GM21717 (cell line): ENCODE results near the gene LAMA2.

ENCODE experiments used
- ATAC-seq: cut with Tn5 transposase; IDR thresholded peaks from one replicate; pipeline ENCODE4 v1.9.1; 2021; ENCODE audit warnings: mild to moderate bottlenecking, moderate library complexity; ENCODE audit not compliant: unreplicated experiment

Gene LAMA2

DNA sequence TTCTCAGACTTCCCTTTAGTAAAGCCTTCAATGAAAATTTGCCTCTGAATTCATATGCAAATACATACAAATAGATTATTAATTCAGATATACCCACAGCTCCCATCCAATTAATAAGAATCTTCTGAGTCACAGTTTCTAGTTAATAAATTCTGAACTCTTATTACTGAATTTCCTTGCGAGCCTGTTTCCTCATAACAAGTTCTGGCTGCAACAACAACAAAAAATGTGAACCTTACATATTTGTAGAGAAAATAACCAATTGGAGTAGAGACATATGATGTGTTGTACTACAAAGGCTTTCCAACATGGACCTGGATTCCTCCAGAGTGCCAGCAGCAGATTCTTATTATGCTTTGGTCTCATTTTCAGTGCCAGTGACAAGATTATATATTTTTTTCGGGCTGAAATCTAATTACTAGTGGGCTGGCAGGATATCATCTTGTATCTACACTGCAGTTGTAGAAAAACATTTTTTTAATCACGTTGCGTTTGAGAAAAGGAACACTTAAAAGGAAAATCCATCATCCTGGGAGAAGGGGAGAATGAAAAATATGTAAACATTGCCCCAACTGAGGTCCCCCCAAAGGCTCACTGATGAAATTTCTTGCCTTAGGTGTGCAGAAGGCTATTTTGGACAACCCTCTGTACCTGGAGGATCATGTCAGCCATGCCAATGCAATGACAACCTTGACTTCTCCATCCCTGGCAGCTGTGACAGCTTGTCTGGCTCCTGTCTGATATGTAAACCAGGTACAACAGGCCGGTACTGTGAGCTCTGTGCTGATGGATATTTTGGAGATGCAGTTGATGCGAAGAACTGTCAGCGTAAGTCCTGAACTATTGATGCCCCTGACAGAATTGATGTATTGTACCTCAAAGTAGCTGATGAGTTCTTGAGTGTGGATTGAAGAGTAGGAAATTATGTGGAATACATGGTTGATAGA, 404.6 kb downstream of the LAMA2 start:
- ATAC-seq = no peak

DNA sequence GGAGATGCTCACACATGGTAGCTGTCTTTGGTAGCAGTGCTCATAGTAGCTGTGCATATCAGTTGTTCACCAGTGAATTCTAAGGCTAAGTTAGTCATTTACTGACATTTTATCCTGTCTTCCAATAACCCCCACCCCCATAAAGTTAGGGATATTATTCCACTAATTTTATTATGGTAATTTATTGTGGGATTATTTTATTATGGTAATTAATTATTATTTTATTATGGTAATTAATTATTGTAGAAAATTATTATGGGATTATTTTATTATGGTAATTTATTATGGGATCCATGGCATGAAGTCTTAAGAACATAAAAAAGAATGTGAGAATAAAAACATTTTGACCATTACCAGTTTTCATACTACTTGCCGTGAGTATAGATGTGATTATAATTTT, 406.5 kb downstream of the LAMA2 start:
- no peak for ATAC-seq

GRCh38 chr6:129292836-129293235, 409.9 kb downstream of the LAMA2 start:
- ATAC-seq = no peak

DNA sequence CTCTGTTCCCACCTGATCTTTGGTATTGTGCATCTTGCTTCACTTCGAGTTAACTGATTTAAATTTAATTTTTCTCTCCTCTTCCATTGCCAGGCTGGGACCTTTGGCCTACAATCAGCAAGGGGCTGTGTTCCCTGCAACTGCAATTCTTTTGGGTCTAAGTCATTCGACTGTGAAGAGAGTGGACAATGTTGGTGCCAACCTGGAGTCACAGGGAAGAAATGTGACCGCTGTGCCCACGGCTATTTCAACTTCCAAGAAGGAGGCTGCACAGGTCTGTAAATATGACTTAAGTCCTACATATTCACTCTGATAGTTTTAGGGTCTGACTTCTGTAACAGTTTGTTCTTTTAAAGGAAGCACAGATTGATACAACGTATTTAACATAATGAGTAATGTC, 414.7 kb downstream of the LAMA2 start:
- no peak for ATAC-seq

- ATAC-seq = no peak
Observed at GRCh38 chr6:129302671-129303070, 419.7 kb downstream of the LAMA2 start.

GRCh38 chr6:129306826-129307225, 423.9 kb downstream of the LAMA2 start:
- ATAC-seq = no peak

GRCh38 chr6:129307845-129308244, 424.9 kb downstream of the LAMA2 start:
- ATAC-seq = no peak

DNA sequence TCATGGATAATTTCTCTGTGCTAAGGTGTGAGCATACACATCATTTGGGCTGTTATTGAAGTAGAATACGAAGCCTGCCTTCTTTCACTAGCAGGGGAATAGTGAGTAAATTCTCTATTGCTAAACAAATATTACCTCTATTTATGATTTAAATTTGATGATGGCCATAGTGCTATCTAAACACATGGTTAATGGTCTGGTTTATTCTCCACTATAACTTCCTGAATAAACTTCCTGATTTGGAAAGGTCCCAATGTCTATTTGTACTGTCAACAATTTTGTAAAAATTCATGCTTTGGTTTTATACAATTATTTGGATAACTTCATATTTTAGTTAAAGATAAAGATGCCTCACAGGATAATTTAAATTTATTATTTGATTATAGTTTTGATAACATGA, 426.2 kb downstream of the LAMA2 start:
- no peak for ATAC-seq

DNA sequence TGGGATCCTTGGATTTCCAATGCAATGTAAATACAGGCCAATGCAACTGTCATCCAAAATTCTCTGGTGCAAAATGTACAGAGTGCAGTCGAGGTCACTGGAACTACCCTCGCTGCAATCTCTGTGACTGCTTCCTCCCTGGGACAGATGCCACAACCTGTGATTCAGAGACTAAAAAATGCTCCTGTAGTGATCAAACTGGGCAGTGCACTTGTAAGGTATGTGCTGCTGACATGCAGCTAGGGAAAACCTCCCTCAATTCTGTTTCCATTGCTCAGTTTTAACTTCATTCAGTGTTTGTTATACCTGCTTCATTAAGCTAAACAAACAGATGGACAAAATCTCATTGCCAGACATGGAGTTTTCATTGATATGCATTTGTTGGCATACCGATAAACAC, 429.9 kb downstream of the LAMA2 start:
- ATAC-seq = no peak

- no peak for ATAC-seq
Observed at GRCh38 chr6:129314575-129314974, 431.6 kb downstream of the LAMA2 start.

DNA sequence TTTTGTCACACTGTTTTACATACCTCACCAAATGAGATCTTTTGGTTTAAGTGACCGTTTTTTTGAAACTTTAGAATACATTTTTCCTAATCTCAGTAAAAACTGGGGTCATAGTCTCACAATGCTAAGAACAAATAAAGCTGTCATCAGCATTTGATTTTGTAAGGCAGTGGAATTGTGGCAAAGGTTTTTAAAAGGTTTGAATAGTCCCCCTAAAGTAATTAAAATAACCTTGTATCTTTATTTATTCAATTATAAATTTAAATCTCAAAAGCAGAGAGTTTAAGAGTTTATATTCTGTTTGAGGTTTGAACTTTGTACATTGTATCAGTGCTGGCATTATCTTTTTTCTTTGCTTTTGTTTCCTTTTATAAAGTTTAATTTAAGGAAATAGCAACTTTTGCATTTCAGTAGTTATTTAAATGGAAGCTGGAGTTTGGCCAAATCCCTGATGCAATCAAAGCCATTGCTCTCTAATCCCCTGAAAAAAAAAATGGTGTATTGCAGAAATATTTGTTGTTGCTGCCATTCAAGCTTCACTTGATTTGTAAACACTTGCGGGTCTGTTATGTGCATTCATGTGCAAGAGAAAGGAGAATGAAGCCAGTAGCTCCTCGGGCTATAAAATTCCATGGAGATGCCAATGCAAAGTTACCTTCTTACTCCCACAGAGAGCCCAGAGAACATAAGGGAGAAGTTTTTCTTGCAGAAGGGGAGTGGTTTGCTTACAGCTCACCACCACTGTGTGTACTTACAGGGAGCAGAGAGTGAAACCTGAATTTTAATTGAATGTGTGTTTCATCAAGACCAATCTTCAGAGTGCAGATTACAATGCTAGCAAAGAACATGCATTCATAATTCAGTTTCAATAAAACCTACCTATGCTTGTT, 435.2 kb downstream of the LAMA2 start:
- ATAC-seq = no peak

- ATAC-seq = no peak
Observed at GRCh38 chr6:129320892-129321291, 438.0 kb downstream of the LAMA2 start.

- ATAC-seq = no peak
Observed at GRCh38 chr6:129321303-129321702, 438.4 kb downstream of the LAMA2 start.

- no peak for ATAC-seq
Observed at GRCh38 chr6:129324345-129324744, 441.4 kb downstream of the LAMA2 start.

DNA sequence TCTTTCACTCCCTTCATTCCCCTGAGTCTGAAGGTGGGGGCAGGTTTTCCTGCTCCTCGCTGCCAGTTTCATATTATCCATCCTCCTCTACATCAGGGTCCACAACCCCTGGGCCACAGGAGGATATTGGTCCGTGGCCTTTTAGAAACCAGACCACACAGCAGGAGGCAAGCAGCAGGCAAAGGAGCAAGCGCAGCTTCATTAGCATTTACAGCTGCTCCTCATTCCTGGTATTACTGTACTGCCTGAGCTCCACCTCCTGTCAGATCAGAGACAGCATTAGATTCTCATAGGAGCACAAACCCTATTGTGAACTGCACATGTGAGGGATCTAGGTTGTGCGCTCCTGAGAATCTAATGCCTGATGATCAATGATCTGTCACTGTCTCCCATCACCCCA, 446.7 kb downstream of the LAMA2 start:
- no peak for ATAC-seq

- no peak for ATAC-seq
Observed at GRCh38 chr6:129331450-129332138, 448.7 kb downstream of the LAMA2 start.

DNA sequence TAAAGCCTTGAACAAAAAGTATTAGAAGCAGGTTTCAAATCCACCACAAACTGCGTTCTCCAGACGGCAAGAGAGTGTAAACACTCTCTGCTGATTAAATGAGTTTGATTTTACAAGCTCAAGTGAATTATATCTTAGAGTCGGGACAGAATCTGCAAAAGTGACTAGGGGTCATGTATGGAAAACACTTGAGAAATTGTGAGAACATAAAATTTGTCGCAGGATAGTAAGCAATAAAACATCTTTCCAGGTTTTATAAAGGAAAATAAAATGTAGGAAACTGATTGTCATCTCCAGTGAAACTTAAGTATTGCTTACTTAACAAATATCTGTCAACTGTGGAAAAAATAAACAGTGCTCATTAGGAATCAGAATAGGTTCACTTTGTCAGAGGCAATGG, 452.9 kb downstream of the LAMA2 start:
- no peak for ATAC-seq

GRCh38 chr6:129338683-129339082, 455.7 kb downstream of the LAMA2 start:
- no peak for ATAC-seq

DNA sequence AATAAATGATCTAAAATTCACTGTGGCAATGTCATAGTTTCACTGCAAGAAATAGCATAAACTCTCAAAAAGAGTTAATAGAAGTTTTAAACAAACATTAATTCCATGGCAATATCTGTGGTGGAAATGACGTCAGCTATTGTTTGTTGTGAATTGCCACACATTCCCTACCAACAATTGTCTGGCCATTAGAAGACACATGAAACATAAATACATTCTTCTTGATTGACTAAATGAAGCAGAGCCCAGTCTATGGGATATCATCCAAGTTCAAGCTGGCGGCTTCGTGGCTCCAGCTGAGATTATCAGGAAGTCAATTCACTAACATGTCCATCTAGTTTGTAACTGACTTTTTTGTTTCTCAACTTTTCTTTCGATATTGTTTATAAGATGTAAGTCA, 458.0 kb downstream of the LAMA2 start:
- ATAC-seq = no peak

DNA sequence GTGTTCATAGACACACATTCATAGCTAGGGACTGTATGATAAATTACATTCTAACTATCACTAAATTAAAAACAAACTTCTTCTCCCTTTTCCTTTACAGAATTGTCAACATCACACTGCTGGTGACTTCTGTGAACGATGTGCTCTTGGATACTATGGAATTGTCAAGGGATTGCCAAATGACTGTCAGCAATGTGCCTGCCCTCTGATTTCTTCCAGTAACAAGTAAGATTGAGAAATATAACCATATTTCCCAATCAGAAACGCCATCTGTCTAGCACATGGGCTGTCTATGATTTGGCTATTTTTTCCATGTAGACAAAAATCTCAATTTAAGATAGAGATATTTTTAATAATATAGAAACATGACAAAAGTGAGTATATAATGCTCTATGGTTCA, 459.3 kb downstream of the LAMA2 start:
- no peak for ATAC-seq

GRCh38 chr6:129342796-129343195, 459.9 kb downstream of the LAMA2 start:
- ATAC-seq = no peak
